SK-N-SH (cell line): ENCODE measurements around the gene MTG1. TPM values are rescaled to one million over a fixed set of nuclear protein-coding genes. Genes with fewer than 3 reads are reported as not detected.

Source experiments
- CTCF ChIA-PET: fragments of 300-600, 350-600 bp; formaldehyde crosslinking; extraction: SDS; loops from one replicate; lab custom pipeline; 2021; lab: Yijun Ruan, JAX
- POLR2A ChIA-PET: fragments of 350-600 bp; sonication (Branson Sonifier 250); formaldehyde crosslinking; extraction: SDS; loops from one replicate; lab custom pipeline; 2020; ENCODE audit warnings: antibody characterized with exemption, inconsistent platforms; lab: Yijun Ruan, JAX
- DNase-seq: peaks from one replicate; pipeline ENCODE4 v3.0.0; 2012
- H2AFZ ChIP-seq: fragments of 200-600 bp; sonication (generic); 2 replicates; pipeline ENCODE4 v1.8.1; 2016; ENCODE audit warnings: antibody characterized with exemption, mild to moderate bottlenecking, low read depth
- H3F3A ChIP-seq: fragments of 200-600 bp; sonication (generic); replicated peaks from 2 replicates; pipeline ENCODE3; 2016; ENCODE audit warnings: antibody characterized with exemption, mild to moderate bottlenecking; ENCODE audit not compliant: insufficient read depth
- H3K27ac ChIP-seq, 2 experiments: fragments of 200-500 bp in 1 of 2; fragments of 200-600 bp in 1 of 2; sonication (Bioruptor generic) in 1 of 2; sonication (generic), shearing (Covaris generic) in 1 of 2; 2 replicates each; pipeline versions ENCODE4 v1.5.1 to v1.6.1; 2014 to 2016; ENCODE audit warnings: low read depth in 2 of 2, inconsistent platforms in 1 of 2, low read length in 1 of 2, mild to moderate bottlenecking in 1 of 2, mixed read lengths in 1 of 2
- H3K27me3 ChIP-seq: fragments of 200-600 bp; sonication (generic), shearing (Covaris generic); 2 replicates; pipeline ENCODE4 v1.6.1; 2016; ENCODE audit warnings: mixed run types; ENCODE audit not compliant: insufficient read depth
- H3K36me3 ChIP-seq, 2 experiments: fragments of 200-500 bp in 1 of 2; fragments of 200-600 bp in 1 of 2; sonication (Bioruptor generic) in 1 of 2; sonication (generic) in 1 of 2; replicated peaks in 1 of 2; 2 replicates each; pipeline versions ENCODE3 to v1.5.1; 2014 to 2016; ENCODE audit warnings: low read length in 1 of 2, mild to moderate bottlenecking in 1 of 2; ENCODE audit not compliant: insufficient read depth in 2 of 2, control insufficient read depth in 1 of 2
- H3K4me1 ChIP-seq, 2 experiments: fragments of 200-500 bp in 1 of 2; fragments of 200-600 bp in 1 of 2; sonication (Bioruptor generic) in 1 of 2; sonication (generic), shearing (Covaris generic) in 1 of 2; 2 replicates each; pipeline versions ENCODE4 v1.5.1 to v1.6.1; 2014 to 2016; ENCODE audit warnings: low read depth in 1 of 2, low read length in 1 of 2, mixed run types in 1 of 2; ENCODE audit not compliant: insufficient read depth in 2 of 2, control insufficient read depth in 1 of 2
- H3K4me2 ChIP-seq: fragments of 200-600 bp; sonication (generic), shearing (Covaris generic); 2 replicates; pipeline ENCODE4 v1.6.1; 2017; ENCODE audit warnings: mixed run types
- H3K4me3 ChIP-seq, 2 experiments: fragments of 200-500 bp in 1 of 2; fragments of 200-600 bp in 1 of 2; sonication (Bioruptor generic) in 1 of 2; sonication (generic), shearing (Covaris generic) in 1 of 2; 2 replicates each; pipeline versions ENCODE4 v1.5.1 to v1.8.1; 2014 to 2016; ENCODE audit warnings: low read depth in 2 of 2, inconsistent platforms in 1 of 2, low read length in 1 of 2, mild to moderate bottlenecking in 1 of 2, mixed read lengths in 1 of 2, moderate library complexity in 1 of 2
- H3K79me2 ChIP-seq: fragments of 200-600 bp; sonication (generic); 2 replicates; pipeline ENCODE4 v1.8.1; 2017; ENCODE audit warnings: mild to moderate bottlenecking; ENCODE audit not compliant: insufficient read depth
- H3K9ac ChIP-seq: fragments of 200-600 bp; sonication (generic); 2 replicates; pipeline ENCODE4 v1.6.1; 2017; ENCODE audit warnings: mixed run types
- H3K9me2 ChIP-seq: fragments of 200-600 bp; sonication (generic); 2 replicates; pipeline ENCODE4 v1.6.1; 2017; ENCODE audit warnings: mixed run types
- H3K9me3 ChIP-seq: fragments of 200-600 bp; sonication (generic); 2 replicates; pipeline ENCODE4 v1.6.1; 2017; ENCODE audit warnings: mixed run types, mild to moderate bottlenecking, moderate library complexity
- H4K20me1 ChIP-seq: fragments of 200-600 bp; sonication (generic); 2 replicates; pipeline ENCODE4 v1.6.1; 2017; ENCODE audit warnings: mild to moderate bottlenecking, mixed run types; ENCODE audit not compliant: insufficient read depth
- EP300 ChIP-seq, 2 experiments: IDR thresholded peaks; 2 replicates each; pipeline versions ENCODE4 v1.4.0 to v1.6.1; 2012; ENCODE audit warnings: borderline replicate concordance in 1 of 2, low read depth in 1 of 2, low read length in 1 of 2
- FOXJ3 ChIP-seq: sonication (generic); formaldehyde crosslinking; IDR thresholded peaks from 2 replicates; pipeline ENCODE4 v1.5.1; 2020; ENCODE audit warnings: mild to moderate bottlenecking, missing genetic modification reagents
- GABPA ChIP-seq: IDR thresholded peaks from 2 replicates; pipeline ENCODE4 v1.4.0; 2012; ENCODE audit warnings: low read depth, mild to moderate bottlenecking
- MXI1 ChIP-seq: IDR thresholded peaks from 2 replicates; pipeline ENCODE4 v1.6.1; 2012; ENCODE audit warnings: mild to moderate bottlenecking, low read depth, low read length, improper control_type of control experiment
- NFIC ChIP-seq: IDR thresholded peaks from 2 replicates; pipeline ENCODE4 v1.4.0; 2012; ENCODE audit warnings: borderline replicate concordance
- RXRA ChIP-seq: IDR thresholded peaks from 2 replicates; pipeline ENCODE4 v1.4.0; 2012; ENCODE audit warnings: low read depth, mild to moderate bottlenecking, borderline replicate concordance
- SIN3A ChIP-seq: IDR thresholded peaks from 2 replicates; pipeline ENCODE4 v1.6.1; 2012; ENCODE audit warnings: low read depth, mild to moderate bottlenecking, low read length, moderate library complexity, borderline replicate concordance
- SMC3 ChIP-seq: IDR thresholded peaks from 2 replicates; pipeline ENCODE4 v1.6.1; 2012; ENCODE audit warnings: low read depth, low read length, improper control_type of control experiment
- TCF12 ChIP-seq: IDR thresholded peaks from 2 replicates; pipeline ENCODE4 v1.4.0; 2012
- WGBS: methylation state at CpG from one replicate; pipeline ENCODE4 v1.1.6; 2017; ENCODE audit warnings: low lambda C conversion rate; 5-methylcytosine and 5-hydroxymethylcytosine counted together
- polyA plus RNA-seq, 3 experiments: library from polyadenylated mRNA; depleted of rRNA; stranded (reverse); fragments of >200 nt; gene quantifications; 2 replicates each; pipeline ENCODE4 v1.2.3, GENCODE V29; 2012
- TF ChIP-seq, protein P1 (sequence below): IDR thresholded peaks from 2 replicates; pipeline ENCODE4 v1.4.0; 2012; ENCODE audit warnings: low read depth
- TF ChIP-seq, protein P2 (sequence below): IDR thresholded peaks from 2 replicates; pipeline ENCODE4 v1.6.1; 2012; ENCODE audit warnings: mild to moderate bottlenecking, low read depth, low read length, moderate library complexity
- TF ChIP-seq, protein P3 (sequence below): fragments of 200-600 bp; sonication (generic); IDR thresholded peaks from 2 replicates; pipeline ENCODE4 v1.6.1; 2017; ENCODE audit warnings: antibody characterized with exemption, mild to moderate bottlenecking, moderate library complexity

MTG1 gene
- polyA plus RNA-seq, 1 of the 3 experiments (the other 2 are of a cell fraction) = 86.4 TPM

DNA sequence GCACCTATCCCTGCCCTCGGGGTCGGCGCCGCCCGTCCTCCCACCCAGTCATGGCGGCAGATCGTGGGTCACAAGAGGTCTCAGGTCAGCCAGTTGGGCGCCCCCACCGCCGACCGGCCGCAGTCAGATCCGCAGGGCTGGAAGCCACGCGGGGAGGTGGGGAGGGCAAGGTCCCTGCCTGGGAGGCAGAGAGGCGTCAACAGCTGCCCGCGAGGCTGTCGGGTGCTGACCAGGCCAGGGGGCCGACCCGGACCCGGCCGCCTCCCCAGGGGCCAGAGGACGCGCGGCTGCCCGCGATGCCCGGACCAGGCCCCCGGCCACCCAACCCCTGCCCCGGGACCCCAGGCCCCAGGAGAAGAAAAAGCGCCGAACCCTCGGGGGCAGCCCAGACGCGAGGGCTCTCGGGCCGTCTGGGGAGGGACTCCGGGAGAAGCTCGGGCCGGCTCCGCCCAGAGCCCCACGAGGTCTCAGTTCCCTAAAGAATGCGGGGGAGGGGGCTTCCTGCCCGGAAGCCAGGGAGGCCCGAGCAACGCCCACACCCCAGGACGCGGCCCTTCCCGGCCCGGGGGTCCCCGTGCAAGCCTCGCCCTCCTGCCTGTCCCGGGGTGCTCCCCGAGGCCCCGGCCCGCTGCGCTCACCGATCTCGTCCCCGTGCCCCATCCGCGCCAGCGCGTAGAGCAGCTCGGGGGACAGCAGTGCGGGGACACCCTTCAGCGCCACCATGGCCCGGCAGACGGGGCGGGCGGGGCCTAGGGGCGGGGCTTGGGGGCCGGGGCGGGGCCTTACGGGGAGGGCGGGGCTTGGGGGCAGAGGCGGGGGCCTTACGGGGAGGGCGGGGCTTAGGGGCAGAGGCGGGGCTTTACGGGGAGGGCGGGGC lies 36.4 kb upstream of the MTG1 start, which contains the start of gene FUOM:
TSS of gene FUOM (minus strand) at position 735 of the 877 bp plus-strand sequence. CDS start at position 723, 12 bp downstream.
- no peaks in the 10 kb centered on the region for H3K9me3 ChIP-seq
- POLR2A ChIA-PET = interaction anchor here (0.8 to 1.0 kb wide), 2 partner anchors 10 to 33 kb away, joined by 3 read pairs; no protein-coding TSS in a partner anchor
- H4K20me1 ChIP-seq = no peaks in the 10 kb centered on the region
- CTCF ChIA-PET = interaction anchor here (1.2 to 9.1 kb wide), 3 partner anchors 21 to 31 kb away, joined by 3 to 73 read pairs (median 4); partner anchors contain the start of gene CALY
- H3K4me1 ChIP-seq = peaks cover 0 to 36% of the 10 kb centered on the region in 2 experiments; a peak in 1 of 4 replicates
- DNase-seq = peak; percentile 99
- peak within 1 kb of the TSS; percentile 63; the same call in 1 of the 2 replicates for H2AFZ ChIP-seq
- 5% methylated on average over 4 of the region's 83 CpGs for WGBS
- no peaks in the 10 kb centered on the region for H3F3A ChIP-seq
- H3K36me3 ChIP-seq = peaks cover 6 to 11% of the 10 kb centered on the region in 2 experiments
- H3K79me2 ChIP-seq = no peaks in the 10 kb centered on the region
- H3K9me2 ChIP-seq = no peaks in the 10 kb centered on the region
- H3K4me3 ChIP-seq = peak within 1 kb of the TSS; percentile 58 to 59
- TF ChIP-seq TCF12 (no peak), SIN3A (0 out of 2 replicates have a peak, but pooled peaks have one; percentile 5), MXI1 (peak; percentile 15; the same call in 1 of the 2 replicates)
- TF ChIP-seq, protein P1, sequence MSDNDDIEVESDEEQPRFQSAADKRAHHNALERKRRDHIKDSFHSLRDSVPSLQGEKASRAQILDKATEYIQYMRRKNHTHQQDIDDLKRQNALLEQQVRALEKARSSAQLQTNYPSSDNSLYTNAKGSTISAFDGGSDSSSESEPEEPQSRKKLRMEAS = peak; percentile 61; the same call in 1 of the 2 replicates
- no peaks in the 10 kb centered on the region for H3K27me3 ChIP-seq
- H3K4me2 ChIP-seq = peak within 1 kb of the TSS; percentile 76
- peak within 1 kb of the TSS; percentile 63 for H3K9ac ChIP-seq
- H3K27ac ChIP-seq = peak within 1 kb of the TSS in 1 of 2 experiments; percentile 43; a peak in 1 of 4 replicates

DNA sequence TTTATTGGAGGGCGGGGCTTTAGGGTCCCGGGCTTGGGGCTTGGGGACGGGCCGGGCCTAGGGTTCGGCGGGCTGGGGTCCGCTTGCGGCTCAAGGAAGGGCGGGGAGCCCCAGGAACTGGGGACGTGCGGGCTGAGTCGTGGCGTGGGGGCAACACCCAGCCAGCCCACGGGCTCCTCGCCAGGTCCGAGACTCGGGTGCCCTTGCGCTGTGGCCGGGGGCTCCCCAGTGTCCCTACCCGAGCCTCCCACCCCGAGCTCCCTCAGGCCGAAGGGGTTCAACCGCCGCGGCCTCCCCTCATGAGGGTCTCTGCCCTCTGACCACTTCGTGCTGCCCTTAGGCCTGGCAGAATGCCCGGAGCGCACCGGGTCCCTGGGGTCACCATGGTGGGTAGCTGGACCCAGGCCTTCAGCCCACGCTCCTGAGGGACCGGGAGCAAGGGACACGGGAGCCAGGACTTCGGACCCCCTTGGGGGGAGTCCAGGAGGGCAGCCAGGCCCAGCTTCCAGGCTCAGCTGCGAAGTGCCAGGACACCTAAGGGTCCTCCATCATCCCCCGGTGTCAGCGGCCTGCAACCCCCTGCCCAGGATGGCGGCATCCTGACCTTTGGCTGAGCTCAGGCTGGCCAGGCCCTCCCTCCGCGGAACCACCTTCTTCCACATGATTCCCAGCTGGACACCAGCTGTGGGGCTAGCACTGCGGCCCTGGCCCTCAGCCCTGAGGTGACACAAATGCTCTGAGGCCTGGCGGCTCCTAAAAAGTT lies 35.6 kb upstream of the MTG1 start:
- TF ChIP-seq NFIC (no peak), SIN3A (no peak), FOXJ3 (CRISPR knock-in tag) (no peak), SMC3 (no peak), RXRA (no peak), GABPA (no peak), EP300 (IDR thresholded peaks at IDR 0.05; ENCODE audit: borderline replicate concordance in 1 of 2, low read depth in 1 of 2, low read length in 1 of 2) (no peak)
- TF ChIP-seq, protein P2, sequence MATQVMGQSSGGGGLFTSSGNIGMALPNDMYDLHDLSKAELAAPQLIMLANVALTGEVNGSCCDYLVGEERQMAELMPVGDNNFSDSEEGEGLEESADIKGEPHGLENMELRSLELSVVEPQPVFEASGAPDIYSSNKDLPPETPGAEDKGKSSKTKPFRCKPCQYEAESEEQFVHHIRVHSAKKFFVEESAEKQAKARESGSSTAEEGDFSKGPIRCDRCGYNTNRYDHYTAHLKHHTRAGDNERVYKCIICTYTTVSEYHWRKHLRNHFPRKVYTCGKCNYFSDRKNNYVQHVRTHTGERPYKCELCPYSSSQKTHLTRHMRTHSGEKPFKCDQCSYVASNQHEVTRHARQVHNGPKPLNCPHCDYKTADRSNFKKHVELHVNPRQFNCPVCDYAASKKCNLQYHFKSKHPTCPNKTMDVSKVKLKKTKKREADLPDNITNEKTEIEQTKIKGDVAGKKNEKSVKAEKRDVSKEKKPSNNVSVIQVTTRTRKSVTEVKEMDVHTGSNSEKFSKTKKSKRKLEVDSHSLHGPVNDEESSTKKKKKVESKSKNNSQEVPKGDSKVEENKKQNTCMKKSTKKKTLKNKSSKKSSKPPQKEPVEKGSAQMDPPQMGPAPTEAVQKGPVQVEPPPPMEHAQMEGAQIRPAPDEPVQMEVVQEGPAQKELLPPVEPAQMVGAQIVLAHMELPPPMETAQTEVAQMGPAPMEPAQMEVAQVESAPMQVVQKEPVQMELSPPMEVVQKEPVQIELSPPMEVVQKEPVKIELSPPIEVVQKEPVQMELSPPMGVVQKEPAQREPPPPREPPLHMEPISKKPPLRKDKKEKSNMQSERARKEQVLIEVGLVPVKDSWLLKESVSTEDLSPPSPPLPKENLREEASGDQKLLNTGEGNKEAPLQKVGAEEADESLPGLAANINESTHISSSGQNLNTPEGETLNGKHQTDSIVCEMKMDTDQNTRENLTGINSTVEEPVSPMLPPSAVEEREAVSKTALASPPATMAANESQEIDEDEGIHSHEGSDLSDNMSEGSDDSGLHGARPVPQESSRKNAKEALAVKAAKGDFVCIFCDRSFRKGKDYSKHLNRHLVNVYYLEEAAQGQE = no peak
- TF ChIP-seq, protein P3, sequence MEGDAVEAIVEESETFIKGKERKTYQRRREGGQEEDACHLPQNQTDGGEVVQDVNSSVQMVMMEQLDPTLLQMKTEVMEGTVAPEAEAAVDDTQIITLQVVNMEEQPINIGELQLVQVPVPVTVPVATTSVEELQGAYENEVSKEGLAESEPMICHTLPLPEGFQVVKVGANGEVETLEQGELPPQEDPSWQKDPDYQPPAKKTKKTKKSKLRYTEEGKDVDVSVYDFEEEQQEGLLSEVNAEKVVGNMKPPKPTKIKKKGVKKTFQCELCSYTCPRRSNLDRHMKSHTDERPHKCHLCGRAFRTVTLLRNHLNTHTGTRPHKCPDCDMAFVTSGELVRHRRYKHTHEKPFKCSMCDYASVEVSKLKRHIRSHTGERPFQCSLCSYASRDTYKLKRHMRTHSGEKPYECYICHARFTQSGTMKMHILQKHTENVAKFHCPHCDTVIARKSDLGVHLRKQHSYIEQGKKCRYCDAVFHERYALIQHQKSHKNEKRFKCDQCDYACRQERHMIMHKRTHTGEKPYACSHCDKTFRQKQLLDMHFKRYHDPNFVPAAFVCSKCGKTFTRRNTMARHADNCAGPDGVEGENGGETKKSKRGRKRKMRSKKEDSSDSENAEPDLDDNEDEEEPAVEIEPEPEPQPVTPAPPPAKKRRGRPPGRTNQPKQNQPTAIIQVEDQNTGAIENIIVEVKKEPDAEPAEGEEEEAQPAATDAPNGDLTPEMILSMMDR = no peak
- DNase-seq = peak; percentile 38
- Histone ChIP-seq H3K36me3 (peaks cover 6 to 14% of the 10 kb centered on the region in 2 experiments), H3K4me2 (no peak overlapping the region), H3K9me3 (no peaks in the 10 kb centered on the region), H4K20me1 (no peaks in the 10 kb centered on the region), H3K79me2 (no peaks in the 10 kb centered on the region), H3K9ac (no peak overlapping the region), H3K9me2 (no peaks in the 10 kb centered on the region), H3K27me3 (no peaks in the 10 kb centered on the region), H3F3A (no peaks in the 10 kb centered on the region), H3K4me3 (no peak overlapping the region), H2AFZ (no peak overlapping the region), H3K4me1 (peaks cover 0 to 36% of the 10 kb centered on the region in 2 experiments; a peak in 1 of 4 replicates), H3K27ac (peak overlapping the region in 1 of 2 experiments; percentile 39; a peak in 1 of 4 replicates)
- POLR2A ChIA-PET = interaction anchor here (0.8 to 1.6 kb wide), 3 partner anchors 10 to 32 kb away, joined by 3 to 5 read pairs (median 3); partner anchors contain the start of gene ECHS1
- CTCF ChIA-PET = interaction anchor here (1.0 to 9.1 kb wide), 4 partner anchors 11 to 30 kb away, joined by 3 to 73 read pairs (median 4); partner anchors contain the start of gene CALY
- WGBS = 97% methylated on average over 6 of the region's 41 CpGs
